Measurements from ENCODE around the gene ARMC10. TPM values are rescaled to one million over a fixed set of nuclear protein-coding genes. Genes with fewer than 3 reads are reported as not detected.

The ARMC10 gene
- total RNA-seq, 4 donors from 2014 or later = 36.2 to 75.9 (median 57.0) TPM

- intact Hi-C loops (cut with DNase I; ENCODE audit: low total_unique reads) = no loop called here
Observed at GRCh38 chr7:103132995-103133688, 58.2 kb downstream of the ARMC10 start.

GRCh38 chr7:103134836-103135554, 60.1 kb downstream of the ARMC10 start:
- no peak overlapping the region for H3K4me3 ChIP-seq (ENCODE audit: low read depth, poor library complexity, severe bottlenecking)
- no peak for TF ChIP-seq POLR2A (IDR thresholded peaks at IDR 0.05)
- TF ChIP-seq, protein P1, sequence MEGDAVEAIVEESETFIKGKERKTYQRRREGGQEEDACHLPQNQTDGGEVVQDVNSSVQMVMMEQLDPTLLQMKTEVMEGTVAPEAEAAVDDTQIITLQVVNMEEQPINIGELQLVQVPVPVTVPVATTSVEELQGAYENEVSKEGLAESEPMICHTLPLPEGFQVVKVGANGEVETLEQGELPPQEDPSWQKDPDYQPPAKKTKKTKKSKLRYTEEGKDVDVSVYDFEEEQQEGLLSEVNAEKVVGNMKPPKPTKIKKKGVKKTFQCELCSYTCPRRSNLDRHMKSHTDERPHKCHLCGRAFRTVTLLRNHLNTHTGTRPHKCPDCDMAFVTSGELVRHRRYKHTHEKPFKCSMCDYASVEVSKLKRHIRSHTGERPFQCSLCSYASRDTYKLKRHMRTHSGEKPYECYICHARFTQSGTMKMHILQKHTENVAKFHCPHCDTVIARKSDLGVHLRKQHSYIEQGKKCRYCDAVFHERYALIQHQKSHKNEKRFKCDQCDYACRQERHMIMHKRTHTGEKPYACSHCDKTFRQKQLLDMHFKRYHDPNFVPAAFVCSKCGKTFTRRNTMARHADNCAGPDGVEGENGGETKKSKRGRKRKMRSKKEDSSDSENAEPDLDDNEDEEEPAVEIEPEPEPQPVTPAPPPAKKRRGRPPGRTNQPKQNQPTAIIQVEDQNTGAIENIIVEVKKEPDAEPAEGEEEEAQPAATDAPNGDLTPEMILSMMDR (IDR thresholded peaks at IDR 0.05) = no peak
- DNase-seq (ENCODE audit: low spot score in 2 of 2) = no peak
- intact Hi-C loops (cut with DNase I; ENCODE audit: low total_unique reads) = no loop called here
- 49 to 54% methylated on average over 3 of the region's 3 CpGs for WGBS, 2 donors

More at GRCh38 chr7:103132995-103133688, 58.2 kb downstream of the ARMC10 start:
- DNase-seq (ENCODE audit: low spot score in 2 of 2) = no peak
- 76 to 77% methylated on average over 9 of the region's 9 CpGs for WGBS, 2 donors
- H3K4me3 ChIP-seq (ENCODE audit: low read depth, poor library complexity, severe bottlenecking) = no peak overlapping the region
- TF ChIP-seq, protein P1 (IDR thresholded peaks at IDR 0.05) = no peak

- TF ChIP-seq, protein P1 (IDR thresholded peaks at IDR 0.05) = no peak
- TF ChIP-seq POLR2A (IDR thresholded peaks at IDR 0.05) = no peak
- intact Hi-C loops (cut with DNase I; ENCODE audit: low total_unique reads) = no loop called here
- WGBS, 2 donors = 85 to 98% methylated on average over 2 of the region's 2 CpGs
- no peak for DNase-seq (ENCODE audit: low spot score in 2 of 2)
- no peak overlapping the region for H3K4me3 ChIP-seq (ENCODE audit: low read depth, poor library complexity, severe bottlenecking)
Observed at GRCh38 chr7:103140061-103140460, 65.1 kb downstream of the ARMC10 start.

GRCh38 chr7:103140685-103141084, 65.7 kb downstream of the ARMC10 start:
- no peak for DNase-seq (ENCODE audit: low spot score in 2 of 2)
- TF ChIP-seq, protein P1 (IDR thresholded peaks at IDR 0.05) = no peak
- TF ChIP-seq POLR2A (IDR thresholded peaks at IDR 0.05) = no peak
- 90 to 96% methylated on average over 2 of the region's 2 CpGs for WGBS, 2 donors
- H3K4me3 ChIP-seq (ENCODE audit: low read depth, poor library complexity, severe bottlenecking) = no peak overlapping the region
- intact Hi-C loops (cut with DNase I; ENCODE audit: low total_unique reads) = no loop called here

GRCh38 chr7:103141753-103142404, 66.9 kb downstream of the ARMC10 start:
- TF ChIP-seq, protein P1 (IDR thresholded peaks at IDR 0.05) = no peak
- TF ChIP-seq POLR2A (IDR thresholded peaks at IDR 0.05) = no peak
- DNase-seq (ENCODE audit: low spot score in 2 of 2) = no peak
- no peak overlapping the region for H3K4me3 ChIP-seq (ENCODE audit: low read depth, poor library complexity, severe bottlenecking)
- intact Hi-C loops (cut with DNase I; ENCODE audit: low total_unique reads) = no loop called here
- WGBS, 2 donors = 70 to 72% methylated on average over 8 of the region's 8 CpGs

All from lower leg skin (tissue), 4 donors.